Lung (tissue), 12 donors: Measurements from ENCODE around the gene CCDC178. TPM values are rescaled to one million over a fixed set of nuclear protein-coding genes. Genes with fewer than 3 reads are reported as not detected.

ENCODE experiments used
- ATAC-seq: fragments of 200-7000 bp; cut with Tn5 transposase; one replicate; pipeline ENCODE4 v1.9.1; 2020; ENCODE audit warnings: moderate number of reproducible peaks; ENCODE audit not compliant: insufficient read depth, low FRiP score
- DNase-seq, 3 donors: peaks; one replicate each; pipeline ENCODE4 v3.0.0-alpha.2; 2013 to 2017
- H3K27ac ChIP-seq, 2 donors: one replicate each; pipeline ENCODE4 v1.5.1; 2013; ENCODE audit warnings: mild to moderate bottlenecking in 2 of 2, moderate library complexity in 2 of 2, control low read depth in 1 of 2, inconsistent platforms in 1 of 2, low read depth in 1 of 2, low read length in 1 of 2
- H3K27me3 ChIP-seq, 3 donors: one replicate each; pipeline ENCODE4 v1.5.1; 2013; ENCODE audit warnings: low read length in 2 of 3; ENCODE audit not compliant: control insufficient read depth in 3 of 3, insufficient read depth in 3 of 3
- H3K36me3 ChIP-seq, 4 donors: one replicate each; pipeline ENCODE4 v1.5.1; 2013; ENCODE audit warnings: low read length in 4 of 4, mild to moderate bottlenecking in 1 of 4, moderate library complexity in 1 of 4; ENCODE audit not compliant: control insufficient read depth in 4 of 4, insufficient read depth in 4 of 4
- H3K4me1 ChIP-seq, 5 donors: one replicate each; pipeline ENCODE4 v1.5.1; 2013; ENCODE audit warnings: low read length in 5 of 5, mild to moderate bottlenecking in 2 of 5, moderate library complexity in 1 of 5; ENCODE audit not compliant: control insufficient read depth in 5 of 5, insufficient read depth in 5 of 5
- H3K4me3 ChIP-seq: one replicate; pipeline ENCODE4 v1.5.1; 2013; ENCODE audit warnings: mild to moderate bottlenecking, control low read depth, moderate library complexity
- H3K9ac ChIP-seq, 2 donors: one replicate each; pipeline ENCODE4 v1.5.1; 2013; ENCODE audit warnings: low read length in 2 of 2, control low read depth in 1 of 2; ENCODE audit not compliant: insufficient read depth in 1 of 2
- H3K9me3 ChIP-seq, 4 donors: one replicate each; pipeline ENCODE4 v1.5.1; 2013; ENCODE audit warnings: low read length in 3 of 4, mild to moderate bottlenecking in 1 of 4, moderate library complexity in 1 of 4; ENCODE audit not compliant: control insufficient read depth in 4 of 4, insufficient read depth in 3 of 4
- CTCF ChIP-seq: IDR thresholded peaks from 2 replicates; pipeline ENCODE4 v1.5.1; 2012; ENCODE audit warnings: mild to moderate bottlenecking; ENCODE audit errors: control extremely low read depth, extremely low read depth
- WGBS, 2 donors: extraction: QIAGEN DNeasy Blood & Tissue Kit; methylation state at CpG; one replicate each; pipeline ENCODE4 v1.1.7; 2013; 5-methylcytosine and 5-hydroxymethylcytosine counted together
- polyA plus RNA-seq, 2 donors: library from polyadenylated mRNA; stranded (reverse); fragments of 200-250 nt; gene quantifications; one replicate each; pipeline ENCODE4 v1.2.1, GENCODE V29; 2013
- total RNA-seq, 2 donors: library from RNA; depleted of rRNA in 1 of 2; stranded (reverse); fragments of >200 nt in 1 of 2; gene quantifications; one replicate each; pipeline ENCODE4 v1.2.1, GENCODE V29; 2014 to 2021
- donor health status: control.
- donor health status: control.
- donor health status: Bipolar disorder and iron deficiency.
- donor health status: healthy.
- donor health status: DM: yes; HTN: yes; CAD: no.

The CCDC178 gene
- total and polyA plus RNA-seq, 4 donors, result 0.08 to 1.1 (median 0.77) TPM

- ATAC-seq, result no peak
- TF ChIP-seq CTCF, result no peak
These were observed 208.2 kb downstream of the CCDC178 start for GRCh38 chr18:33232318-33232626.

GRCh38 chr18:33231474-33232317 lies 208.8 kb downstream of the CCDC178 start:
- H3K27ac ChIP-seq, result no peak overlapping the region
- DNase-seq (peak; percentile 82 to 90 (median 90)), ATAC-seq (peak; percentile 79)
- H3K9me3 ChIP-seq, result no peaks in the 10 kb centered on the region
- H3K27me3 ChIP-seq, result no peaks in the 10 kb centered on the region
- no peak overlapping the region for H3K4me3 ChIP-seq
- H3K9ac ChIP-seq, result no peak overlapping the region
- H3K36me3 ChIP-seq, result no peaks in the 10 kb centered on the region
- WGBS, 2 donors, result 68% methylated on average over 6 of the region's 6 CpGs
- H3K4me1 ChIP-seq, result peaks cover 0 to 4% (median 0%) of the 10 kb centered on the region in 5 donors
- peak; percentile 22 for TF ChIP-seq CTCF

More at GRCh38 chr18:33232318-33232626, 208.2 kb downstream of the CCDC178 start:
- no peaks in the 10 kb centered on the region for H3K36me3 ChIP-seq
- no peaks in the 10 kb centered on the region for H3K9me3 ChIP-seq
- H3K4me3 ChIP-seq, result no peak overlapping the region
- no peaks in the 10 kb centered on the region for H3K27me3 ChIP-seq
- peaks cover 0 to 4% (median 0%) of the 10 kb centered on the region in 5 donors for H3K4me1 ChIP-seq
- DNase-seq, result no peak
- H3K27ac ChIP-seq, result no peak overlapping the region
- no peak overlapping the region for H3K9ac ChIP-seq

GRCh38 chr18:33212363-33212762 lies 228.2 kb downstream of the CCDC178 start:
- no peaks in the 10 kb centered on the region for H3K9me3 ChIP-seq
- no peak overlapping the region for H3K4me3 ChIP-seq
- 87 to 93% methylated on average over 2 of the region's 2 CpGs for WGBS, 2 donors
- no peaks in the 10 kb centered on the region for H3K4me1 ChIP-seq
- DNase-seq (no peak), ATAC-seq (no peak)
- no peaks in the 10 kb centered on the region for H3K27me3 ChIP-seq
- no peak overlapping the region for H3K9ac ChIP-seq
- no peak overlapping the region for H3K27ac ChIP-seq
- no peaks in the 10 kb centered on the region for H3K36me3 ChIP-seq
- TF ChIP-seq CTCF, result no peak
